Fibroblast of villous mesenchyme (primary cell): ENCODE measurements around the gene LAMB4. TPM values are rescaled to one million over a fixed set of nuclear protein-coding genes. Genes with fewer than 3 reads are reported as not detected.

Experiments
- DNase-seq: peaks from one replicate; pipeline ENCODE4 v3.0.0-alpha.2; 2010; ENCODE audit warnings: low read depth
- H3K4me3 ChIP-seq: 2 replicates; pipeline ENCODE4 v1.5.1; 2011; ENCODE audit warnings: low read depth, mild to moderate bottlenecking, low read length
- total RNA-seq: library from RNA; depleted of rRNA; stranded (reverse); fragments of >200 nt; gene quantifications from 2 replicates; pipeline ENCODE4 v1.2.3, GENCODE V29; 2012
- TF ChIP-seq, protein P1 (sequence below): IDR thresholded peaks from 2 replicates; pipeline ENCODE4 v1.5.1; 2012; ENCODE audit warnings: low read depth, mild to moderate bottlenecking, low read length; ENCODE audit not compliant: insufficient read depth

Gene LAMB4
- total RNA-seq, 1 donor = under 0.01 TPM

DNA sequence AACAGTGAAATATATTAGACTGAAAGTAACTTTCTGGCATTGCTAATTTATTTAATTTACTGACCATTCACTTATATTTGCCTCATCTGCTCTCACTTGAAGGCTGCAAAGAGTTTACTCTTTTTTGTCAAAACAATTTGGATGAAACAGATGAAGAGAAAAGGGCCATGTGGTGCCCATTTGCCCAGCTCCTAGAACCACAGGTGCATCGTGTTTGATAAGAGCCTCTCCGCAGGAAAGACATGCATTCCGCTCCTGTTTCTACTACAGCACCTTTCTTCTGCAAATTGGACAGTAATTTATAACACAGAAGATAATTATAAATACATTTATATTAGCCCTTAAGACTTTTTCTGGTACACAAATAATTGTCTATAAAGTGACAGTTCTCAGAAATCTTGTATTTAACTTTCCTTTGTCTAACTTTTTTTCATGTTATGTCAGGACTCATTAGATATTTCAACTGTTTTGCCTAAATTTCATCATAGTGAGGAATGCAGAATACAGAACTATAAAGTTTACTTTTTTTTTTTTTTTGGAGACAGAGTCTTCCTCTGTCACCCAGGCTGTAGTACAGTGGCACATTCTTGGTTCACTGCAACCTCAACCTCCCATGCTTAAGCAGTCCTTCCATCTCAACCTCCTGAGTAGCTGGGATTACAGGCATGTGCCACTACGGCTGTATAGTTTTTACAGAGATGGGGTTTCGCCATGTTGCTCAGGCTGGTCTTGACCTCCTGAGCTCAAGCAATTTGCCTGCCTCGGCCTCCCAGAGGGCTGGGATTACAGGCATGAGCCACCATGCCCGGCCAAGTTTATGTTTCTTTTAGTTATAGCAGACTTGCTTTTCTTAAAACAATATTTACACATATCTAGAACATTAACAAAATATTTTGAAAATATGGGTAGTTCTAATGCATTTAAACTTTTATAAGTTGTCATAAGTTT is 869 bp downstream of the LAMB4 start:
- DNase-seq = peak; percentile 29
- no peak overlapping the region for H3K4me3 ChIP-seq
- TF ChIP-seq, protein P1, sequence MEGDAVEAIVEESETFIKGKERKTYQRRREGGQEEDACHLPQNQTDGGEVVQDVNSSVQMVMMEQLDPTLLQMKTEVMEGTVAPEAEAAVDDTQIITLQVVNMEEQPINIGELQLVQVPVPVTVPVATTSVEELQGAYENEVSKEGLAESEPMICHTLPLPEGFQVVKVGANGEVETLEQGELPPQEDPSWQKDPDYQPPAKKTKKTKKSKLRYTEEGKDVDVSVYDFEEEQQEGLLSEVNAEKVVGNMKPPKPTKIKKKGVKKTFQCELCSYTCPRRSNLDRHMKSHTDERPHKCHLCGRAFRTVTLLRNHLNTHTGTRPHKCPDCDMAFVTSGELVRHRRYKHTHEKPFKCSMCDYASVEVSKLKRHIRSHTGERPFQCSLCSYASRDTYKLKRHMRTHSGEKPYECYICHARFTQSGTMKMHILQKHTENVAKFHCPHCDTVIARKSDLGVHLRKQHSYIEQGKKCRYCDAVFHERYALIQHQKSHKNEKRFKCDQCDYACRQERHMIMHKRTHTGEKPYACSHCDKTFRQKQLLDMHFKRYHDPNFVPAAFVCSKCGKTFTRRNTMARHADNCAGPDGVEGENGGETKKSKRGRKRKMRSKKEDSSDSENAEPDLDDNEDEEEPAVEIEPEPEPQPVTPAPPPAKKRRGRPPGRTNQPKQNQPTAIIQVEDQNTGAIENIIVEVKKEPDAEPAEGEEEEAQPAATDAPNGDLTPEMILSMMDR = no peak

DNA sequence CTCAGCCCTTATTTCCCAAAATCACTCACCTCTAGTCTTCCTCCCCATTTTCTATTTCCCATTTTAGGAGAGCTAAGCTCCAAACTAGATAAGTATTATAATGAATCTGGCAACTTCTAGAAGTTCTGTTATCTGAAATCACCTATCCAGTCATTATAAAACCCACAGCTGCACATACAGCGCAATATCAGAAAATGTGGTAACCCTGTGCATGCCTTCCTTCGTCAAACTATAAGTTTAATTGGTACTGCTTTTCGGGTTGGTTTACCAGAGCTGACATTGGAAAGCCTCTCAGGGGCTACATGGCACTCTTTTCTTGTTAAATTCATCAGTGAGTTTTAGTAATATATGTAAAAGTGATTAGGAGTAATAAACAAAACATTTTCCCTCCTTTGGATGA is 1.6 kb downstream of the LAMB4 start:
- DNase-seq = no peak
- H3K4me3 ChIP-seq = no peak overlapping the region
- TF ChIP-seq, protein P1 = no peak

DNA sequence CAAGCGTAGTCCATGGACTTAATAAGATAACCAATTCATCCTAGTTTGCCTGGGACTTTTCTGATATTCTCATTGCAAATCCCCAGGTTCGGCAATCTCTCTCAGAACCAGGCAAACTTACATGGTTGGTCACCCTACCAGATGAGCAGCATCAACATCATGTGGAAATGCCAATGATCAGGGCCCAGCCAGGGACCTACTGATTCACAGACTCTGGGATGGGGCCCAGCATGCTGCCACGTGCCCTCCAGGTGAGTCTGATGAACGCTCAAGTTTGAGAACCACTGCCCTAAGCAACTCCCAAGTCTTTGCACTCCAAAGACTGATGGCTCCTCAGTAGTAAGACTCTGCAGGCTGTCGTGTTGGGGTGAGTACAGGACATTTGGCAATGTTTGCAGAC is 2.7 kb downstream of the LAMB4 start:
- TF ChIP-seq, protein P1 = no peak
- no peak overlapping the region for H3K4me3 ChIP-seq
- no peak for DNase-seq

DNA sequence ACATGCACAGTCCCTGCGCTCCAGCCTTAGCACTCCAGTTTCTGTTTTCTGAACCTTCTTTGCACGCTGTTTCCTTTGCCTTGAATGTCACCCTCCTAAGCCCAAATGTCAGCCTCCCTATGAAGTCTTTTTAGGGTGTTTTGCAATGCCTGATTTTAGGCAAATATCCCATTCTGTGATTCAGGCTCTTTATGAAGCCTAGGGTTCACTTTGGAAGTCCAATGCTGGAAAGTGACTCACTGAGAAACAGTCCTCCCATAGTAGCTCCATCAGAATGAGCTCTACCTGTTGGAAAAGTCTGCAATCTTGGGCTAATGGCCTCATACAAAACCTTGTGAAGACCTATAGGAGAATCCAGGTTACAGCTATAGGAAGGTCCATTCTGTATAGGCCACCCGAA is 5.3 kb downstream of the LAMB4 start:
- TF ChIP-seq, protein P1 = no peak
- H3K4me3 ChIP-seq = no peak overlapping the region
- DNase-seq = no peak

DNA sequence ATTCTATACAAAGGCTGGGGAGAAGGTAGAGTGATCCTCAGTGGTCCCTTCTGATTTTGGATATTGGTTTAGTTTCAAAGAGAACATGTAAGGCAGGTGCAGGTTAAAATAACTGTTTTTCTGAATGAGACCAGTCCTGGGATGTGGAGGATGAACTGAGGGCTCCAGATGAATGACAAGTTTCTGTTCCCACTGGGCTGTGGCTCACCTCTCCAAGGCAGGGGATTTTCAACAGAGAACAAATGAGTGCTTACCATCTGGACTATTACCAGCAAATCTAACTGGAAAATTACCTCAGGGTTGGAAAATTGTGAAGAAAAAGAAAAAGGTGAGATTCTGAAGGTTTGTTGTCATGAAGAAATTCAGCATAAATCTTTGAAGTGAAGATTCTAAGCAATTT is 8.0 kb downstream of the LAMB4 start:
- no peak for DNase-seq
- no peak overlapping the region for H3K4me3 ChIP-seq
- TF ChIP-seq, protein P1 = no peak

DNA sequence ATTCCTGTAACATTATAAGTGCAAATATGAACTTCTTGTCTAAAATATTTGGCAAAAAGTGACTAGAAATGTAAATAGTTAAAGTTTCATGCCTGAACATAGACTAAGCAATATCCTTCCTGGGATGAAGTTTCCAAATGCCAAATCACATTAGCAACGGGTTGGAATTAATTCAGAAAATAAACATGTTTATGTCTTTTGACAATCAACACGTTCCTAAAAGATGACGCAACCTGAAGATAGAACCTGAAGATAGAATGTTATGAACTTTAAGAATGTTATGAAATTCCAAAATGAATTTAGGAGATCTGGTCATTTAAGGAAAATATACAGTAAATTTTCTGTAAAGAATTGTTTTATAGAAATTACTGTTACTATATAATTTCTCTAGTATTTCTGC is 9.2 kb downstream of the LAMB4 start:
- TF ChIP-seq, protein P1 = no peak
- peak; percentile 47 for DNase-seq
- no peak overlapping the region for H3K4me3 ChIP-seq
